HCT116 (cell line): Measurements from ENCODE around the gene ZNF414. TPM values are rescaled to one million over a fixed set of nuclear protein-coding genes. Genes with fewer than 3 reads are reported as not detected.

Source experiments
- ATAC-seq: fragments of 200-7000 bp; cut with Tn5 transposase; 2 replicates; pipeline ENCODE4 v1.9.1; 2020; ENCODE audit warnings: mild to moderate bottlenecking, moderate library complexity
- BruUV-seq: library from RNA; stranded (reverse); fragments of 400-500 nt; replicated peaks from 2 replicates; lab custom pipeline; 2021; lab: Mats Ljungman, UMichigan
- CTCF ChIA-PET: fragments of 300-600 bp; sonication (Branson Sonifier 250); formaldehyde crosslinking; loops from one replicate; lab custom pipeline; 2021; ENCODE audit warnings: antibody characterized with exemption; lab: Charles Lee
- POLR2A ChIA-PET: fragments of 300-600, 350-600 bp; sonication (Branson Sonifier 250); formaldehyde crosslinking; loops from one replicate; lab custom pipeline; 2021; ENCODE audit warnings: antibody characterized with exemption; lab: Charles Lee
- RAD21 ChIA-PET, 2 experiments: fragments of 300-600 bp; sonication (Branson Sonifier 250); formaldehyde crosslinking; loops; one replicate each; lab custom pipeline; 2023; ENCODE audit warnings: low total read pairs in 2 of 2; ENCODE audit not compliant: uncharacterized antibody in 2 of 2, unreplicated experiment in 2 of 2, low non-redundant PET in 1 of 2; lab: Charles Lee
- DNase-seq: peaks from one replicate; pipeline ENCODE4 v3.0.0-alpha.2; 2010; ENCODE audit warnings: low read depth, low spot score
- H2AFZ ChIP-seq: fragments of 200-600 bp; shearing (Covaris generic), sonication (generic); 2 replicates; pipeline ENCODE4 v1.6.1; 2017; ENCODE audit warnings: low read depth, mixed run types, mixed read lengths, antibody characterized with exemption, low read length; ENCODE audit not compliant: poor library complexity, severe bottlenecking
- H3K27ac ChIP-seq: 2 replicates; pipeline ENCODE4 v1.5.1; 2012; ENCODE audit warnings: low read depth, low read length
- H3K27me3 ChIP-seq: fragments of 200-600 bp; sonication (generic); 2 replicates; pipeline ENCODE4 v1.6.1; 2016; ENCODE audit warnings: mixed run types, low read length, mixed read lengths; ENCODE audit not compliant: insufficient read depth
- H3K36me3 ChIP-seq, 2 experiments: fragments of 200-500 bp in 1 of 2; fragments of 200-600 bp in 1 of 2; sonication (Bioruptor generic) in 1 of 2; sonication (generic) in 1 of 2; 2 replicates each; pipeline versions ENCODE4 v1.5.1 to v1.6.1; 2014 to 2016; ENCODE audit warnings: low read length in 2 of 2, inconsistent platforms in 1 of 2, mixed read lengths in 1 of 2, mixed run types in 1 of 2; ENCODE audit not compliant: insufficient read depth in 2 of 2, control insufficient read depth in 1 of 2
- H3K4me1 ChIP-seq, 2 experiments: fragments of 200-600 bp in 1 of 2; sonication (generic) in 1 of 2; 2 replicates each; pipeline versions ENCODE4 v1.5.1 to v1.6.1; 2012 to 2017; ENCODE audit warnings: low read length in 2 of 2, inconsistent platforms in 1 of 2, mild to moderate bottlenecking in 1 of 2, mixed read lengths in 1 of 2, mixed run types in 1 of 2, moderate library complexity in 1 of 2; ENCODE audit not compliant: insufficient read depth in 2 of 2, control insufficient read depth in 1 of 2
- H3K4me2 ChIP-seq: fragments of 200-600 bp; sonication (generic); 2 replicates; pipeline ENCODE4 v1.6.1; 2017; ENCODE audit warnings: mixed run types, low read length, mixed read lengths
- H3K4me3 ChIP-seq, 2 experiments: fragments of 200-600 bp in 1 of 2; sonication (generic) in 1 of 2; replicated peaks in 1 of 2; 2 replicates each; pipeline ENCODE4 v1.5.1; 2011 to 2016; ENCODE audit warnings: low read length in 2 of 2, control low read depth in 1 of 2, low read depth in 1 of 2, mild to moderate bottlenecking in 1 of 2, mixed read lengths in 1 of 2, mixed run types in 1 of 2
- H3K79me2 ChIP-seq: fragments of 200-600 bp; sonication (generic); 2 replicates; pipeline ENCODE4 v1.6.1; 2017; ENCODE audit warnings: mild to moderate bottlenecking, mixed run types, low read length, moderate library complexity, mixed read lengths; ENCODE audit not compliant: insufficient read depth
- H3K9ac ChIP-seq: fragments of 200-600 bp; sonication (generic); 2 replicates; pipeline ENCODE4 v1.6.1; 2016; ENCODE audit warnings: low read length, mixed read lengths
- H3K9me2 ChIP-seq: fragments of 200-600 bp; sonication (generic), shearing (Covaris generic); 2 replicates; pipeline ENCODE4 v1.6.1; 2017; ENCODE audit warnings: mixed run types, mild to moderate bottlenecking, moderate library complexity; ENCODE audit not compliant: insufficient read depth
- H3K9me3 ChIP-seq, 2 experiments: fragments of 200-500 bp in 1 of 2; fragments of 200-600 bp in 1 of 2; sonication (Bioruptor generic) in 1 of 2; sonication (generic) in 1 of 2; 2 replicates each; pipeline ENCODE4 v1.6.1; 2014 to 2017; ENCODE audit warnings: low read length in 2 of 2, mixed read lengths in 2 of 2, inconsistent platforms in 1 of 2, low read depth in 1 of 2, mild to moderate bottlenecking in 1 of 2, mixed run types in 1 of 2, moderate library complexity in 1 of 2; ENCODE audit not compliant: control insufficient read depth in 1 of 2, insufficient read depth in 1 of 2
- H4K20me1 ChIP-seq: fragments of 200-600 bp; sonication (generic), shearing (Covaris generic); 2 replicates; pipeline ENCODE4 v1.6.1; 2017; ENCODE audit warnings: mixed run types, mild to moderate bottlenecking, moderate library complexity; ENCODE audit not compliant: insufficient read depth
- EGR1 ChIP-seq: IDR thresholded peaks from 2 replicates; pipeline ENCODE4 v1.6.1; 2012; ENCODE audit warnings: low read depth
- EZH2phosphoT487 ChIP-seq: fragments of 200-600 bp; IDR thresholded peaks from 2 replicates; pipeline ENCODE4 v1.6.1; 2018; ENCODE audit warnings: antibody characterized with exemption, borderline replicate concordance
- POLR2AphosphoS5 ChIP-seq: IDR thresholded peaks from 2 replicates; pipeline ENCODE4 v1.6.1; 2011; ENCODE audit warnings: mild to moderate bottlenecking, low read depth, low read length, moderate library complexity
- SP1 ChIP-seq: IDR thresholded peaks from 2 replicates; pipeline ENCODE4 v1.6.1; 2012; ENCODE audit warnings: low read depth
- intact Hi-C: fragments of 100-400 bp; cut with micrococcal nuclease; formaldehyde crosslinking; loops from 2 replicates; pipeline ENCODE4 v1.10.0; 2022
- total RNA-seq: library from RNA; stranded (reverse); gene quantifications from one replicate; pipeline ENCODE4 v1.2.1, GENCODE V29; 2021; ENCODE audit not compliant: unreplicated experiment
- TF ChIP-seq, protein P1 (sequence below): IDR thresholded peaks from 2 replicates; pipeline ENCODE4 v1.6.1; 2012; ENCODE audit warnings: low read depth
- TF ChIP-seq, protein P2 (sequence below), 3 experiments: fragments of 200-600 bp in 1 of 3; sonication (generic) in 1 of 3; IDR thresholded peaks in 2 of 3; conservative IDR thresholded peaks in 1 of 3; 2 replicates each; pipeline ENCODE4 v1.5.1; 2012 to 2017; ENCODE audit warnings: low read depth in 2 of 3, low read length in 2 of 3, antibody characterized with exemption in 1 of 3, borderline replicate concordance in 1 of 3, control low read depth in 1 of 3, mild to moderate bottlenecking in 1 of 3, mixed read lengths in 1 of 3, mixed run types in 1 of 3, moderate library complexity in 1 of 3; ENCODE audit not compliant: insufficient read depth in 1 of 3

The ZNF414 gene
- total RNA-seq, 1 experiment from 2014 or later = 31.9 TPM

DNA sequence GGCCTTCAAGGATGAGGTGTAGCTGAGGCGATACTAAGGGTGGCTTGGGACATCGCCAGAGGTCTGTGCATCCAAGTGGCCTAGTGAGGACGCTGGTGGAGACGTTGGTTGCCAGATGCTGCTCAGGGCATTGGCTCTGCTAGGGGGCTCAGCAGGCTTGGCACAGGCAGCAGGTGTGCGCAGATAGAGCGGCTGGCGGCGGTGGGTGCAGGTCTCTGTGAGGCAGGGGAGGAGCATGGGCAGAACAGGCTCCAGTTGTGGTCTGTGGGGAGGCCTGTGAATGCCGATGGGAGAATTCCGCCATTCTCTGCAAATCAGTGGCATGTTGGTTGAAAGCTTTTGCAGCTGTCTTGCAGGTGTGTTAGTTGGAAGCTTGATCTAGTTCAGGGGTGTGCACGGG is 32.8 kb downstream of the ZNF414 start (continued):
- TF ChIP-seq, protein P1, sequence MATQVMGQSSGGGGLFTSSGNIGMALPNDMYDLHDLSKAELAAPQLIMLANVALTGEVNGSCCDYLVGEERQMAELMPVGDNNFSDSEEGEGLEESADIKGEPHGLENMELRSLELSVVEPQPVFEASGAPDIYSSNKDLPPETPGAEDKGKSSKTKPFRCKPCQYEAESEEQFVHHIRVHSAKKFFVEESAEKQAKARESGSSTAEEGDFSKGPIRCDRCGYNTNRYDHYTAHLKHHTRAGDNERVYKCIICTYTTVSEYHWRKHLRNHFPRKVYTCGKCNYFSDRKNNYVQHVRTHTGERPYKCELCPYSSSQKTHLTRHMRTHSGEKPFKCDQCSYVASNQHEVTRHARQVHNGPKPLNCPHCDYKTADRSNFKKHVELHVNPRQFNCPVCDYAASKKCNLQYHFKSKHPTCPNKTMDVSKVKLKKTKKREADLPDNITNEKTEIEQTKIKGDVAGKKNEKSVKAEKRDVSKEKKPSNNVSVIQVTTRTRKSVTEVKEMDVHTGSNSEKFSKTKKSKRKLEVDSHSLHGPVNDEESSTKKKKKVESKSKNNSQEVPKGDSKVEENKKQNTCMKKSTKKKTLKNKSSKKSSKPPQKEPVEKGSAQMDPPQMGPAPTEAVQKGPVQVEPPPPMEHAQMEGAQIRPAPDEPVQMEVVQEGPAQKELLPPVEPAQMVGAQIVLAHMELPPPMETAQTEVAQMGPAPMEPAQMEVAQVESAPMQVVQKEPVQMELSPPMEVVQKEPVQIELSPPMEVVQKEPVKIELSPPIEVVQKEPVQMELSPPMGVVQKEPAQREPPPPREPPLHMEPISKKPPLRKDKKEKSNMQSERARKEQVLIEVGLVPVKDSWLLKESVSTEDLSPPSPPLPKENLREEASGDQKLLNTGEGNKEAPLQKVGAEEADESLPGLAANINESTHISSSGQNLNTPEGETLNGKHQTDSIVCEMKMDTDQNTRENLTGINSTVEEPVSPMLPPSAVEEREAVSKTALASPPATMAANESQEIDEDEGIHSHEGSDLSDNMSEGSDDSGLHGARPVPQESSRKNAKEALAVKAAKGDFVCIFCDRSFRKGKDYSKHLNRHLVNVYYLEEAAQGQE = no peak
- TF ChIP-seq EGR1 (no peak), EZH2phosphoT487 (no peak)
- TF ChIP-seq, all 23 proteins: peak for 0

DNA sequence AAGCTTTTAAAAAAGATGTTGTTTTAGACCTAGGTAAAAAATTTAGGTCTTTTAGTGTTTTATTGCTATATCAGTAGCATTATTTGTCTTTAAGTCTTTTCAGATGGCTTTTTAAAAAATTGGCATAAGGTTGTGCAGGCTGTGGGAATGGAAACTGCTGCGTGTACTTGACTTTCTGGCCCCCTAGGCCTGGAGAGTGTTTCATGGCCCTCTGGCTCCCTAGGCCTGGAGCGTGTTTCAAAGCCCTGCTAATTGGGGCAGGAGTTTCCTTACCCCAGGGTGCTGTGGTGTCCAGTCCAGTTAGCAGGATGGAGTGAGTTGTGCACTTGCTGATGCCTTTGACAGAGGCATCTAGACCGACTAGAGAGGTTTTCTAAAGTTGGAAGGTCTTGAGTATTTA is 35.4 kb downstream of the ZNF414 start:
- no peak overlapping the region for H3K4me3 ChIP-seq
- H3K4me2 ChIP-seq = no peak overlapping the region
- no peak overlapping the region for H3K27ac ChIP-seq
- intact Hi-C loops = no loop called here
- BruUV-seq = no TSS peak
- ATAC-seq (no peak), DNase-seq (no peak)
- TF ChIP-seq SP1 = no peak
- TF ChIP-seq POLR2AphosphoS5 = no peak; the same call in 1 of the 2 replicates
- TF ChIP-seq, protein P2, sequence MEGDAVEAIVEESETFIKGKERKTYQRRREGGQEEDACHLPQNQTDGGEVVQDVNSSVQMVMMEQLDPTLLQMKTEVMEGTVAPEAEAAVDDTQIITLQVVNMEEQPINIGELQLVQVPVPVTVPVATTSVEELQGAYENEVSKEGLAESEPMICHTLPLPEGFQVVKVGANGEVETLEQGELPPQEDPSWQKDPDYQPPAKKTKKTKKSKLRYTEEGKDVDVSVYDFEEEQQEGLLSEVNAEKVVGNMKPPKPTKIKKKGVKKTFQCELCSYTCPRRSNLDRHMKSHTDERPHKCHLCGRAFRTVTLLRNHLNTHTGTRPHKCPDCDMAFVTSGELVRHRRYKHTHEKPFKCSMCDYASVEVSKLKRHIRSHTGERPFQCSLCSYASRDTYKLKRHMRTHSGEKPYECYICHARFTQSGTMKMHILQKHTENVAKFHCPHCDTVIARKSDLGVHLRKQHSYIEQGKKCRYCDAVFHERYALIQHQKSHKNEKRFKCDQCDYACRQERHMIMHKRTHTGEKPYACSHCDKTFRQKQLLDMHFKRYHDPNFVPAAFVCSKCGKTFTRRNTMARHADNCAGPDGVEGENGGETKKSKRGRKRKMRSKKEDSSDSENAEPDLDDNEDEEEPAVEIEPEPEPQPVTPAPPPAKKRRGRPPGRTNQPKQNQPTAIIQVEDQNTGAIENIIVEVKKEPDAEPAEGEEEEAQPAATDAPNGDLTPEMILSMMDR (IDR thresholded peaks at IDR 0.05 in 2 of 3, conservative IDR thresholded peaks at IDR 0.05 in 1 of 3; ENCODE audit: borderline replicate concordance in 1 of 3, insufficient read depth in 1 of 3, low read depth in 2 of 3, low read length in 2 of 3) = no peak
- H3K9me2 ChIP-seq = no peaks in the 10 kb centered on the region
- H3K27me3 ChIP-seq = no peaks in the 10 kb centered on the region
- peaks cover 100% of the 10 kb centered on the region for H3K79me2 ChIP-seq
- no peak overlapping the region for H3K9ac ChIP-seq
- peaks cover 47 to 56% of the 10 kb centered on the region in 2 experiments for H3K36me3 ChIP-seq
- H4K20me1 ChIP-seq = no peaks in the 10 kb centered on the region; the same call in 1 of the 2 replicates
- no peak overlapping the region for H2AFZ ChIP-seq
- no peaks in the 10 kb centered on the region for H3K9me3 ChIP-seq
- CTCF ChIA-PET = no interaction called here
- POLR2A ChIA-PET = no interaction called here
- no peaks in the 10 kb centered on the region for H3K4me1 ChIP-seq
- RAD21 ChIA-PET = no interaction called here
